Measurements from ENCODE around the gene IFT88.

IFT88 gene

DNA sequence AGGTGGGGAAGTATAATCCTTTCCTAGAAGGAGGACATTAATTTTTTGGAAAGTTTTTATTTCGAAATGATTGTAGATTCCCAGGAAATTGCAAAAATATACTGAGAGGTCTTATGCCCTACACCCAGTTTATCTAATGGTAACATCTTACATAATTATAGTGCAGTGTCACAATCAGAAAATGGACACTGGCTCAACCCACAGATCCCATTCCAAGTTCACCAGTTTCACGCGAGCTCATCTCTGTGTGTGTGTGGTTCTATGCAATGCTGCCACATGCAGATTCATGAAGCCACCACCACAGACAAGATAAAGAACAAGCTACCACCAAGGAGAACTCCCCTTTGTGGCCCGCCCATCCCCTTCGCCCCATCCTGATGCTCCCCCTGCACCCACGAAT, 160.9 kb downstream of the IFT88 start:
- TF ChIP-seq, protein P1, sequence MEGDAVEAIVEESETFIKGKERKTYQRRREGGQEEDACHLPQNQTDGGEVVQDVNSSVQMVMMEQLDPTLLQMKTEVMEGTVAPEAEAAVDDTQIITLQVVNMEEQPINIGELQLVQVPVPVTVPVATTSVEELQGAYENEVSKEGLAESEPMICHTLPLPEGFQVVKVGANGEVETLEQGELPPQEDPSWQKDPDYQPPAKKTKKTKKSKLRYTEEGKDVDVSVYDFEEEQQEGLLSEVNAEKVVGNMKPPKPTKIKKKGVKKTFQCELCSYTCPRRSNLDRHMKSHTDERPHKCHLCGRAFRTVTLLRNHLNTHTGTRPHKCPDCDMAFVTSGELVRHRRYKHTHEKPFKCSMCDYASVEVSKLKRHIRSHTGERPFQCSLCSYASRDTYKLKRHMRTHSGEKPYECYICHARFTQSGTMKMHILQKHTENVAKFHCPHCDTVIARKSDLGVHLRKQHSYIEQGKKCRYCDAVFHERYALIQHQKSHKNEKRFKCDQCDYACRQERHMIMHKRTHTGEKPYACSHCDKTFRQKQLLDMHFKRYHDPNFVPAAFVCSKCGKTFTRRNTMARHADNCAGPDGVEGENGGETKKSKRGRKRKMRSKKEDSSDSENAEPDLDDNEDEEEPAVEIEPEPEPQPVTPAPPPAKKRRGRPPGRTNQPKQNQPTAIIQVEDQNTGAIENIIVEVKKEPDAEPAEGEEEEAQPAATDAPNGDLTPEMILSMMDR (IDR thresholded peaks at IDR 0.05; ENCODE audit: borderline replicate concordance, insufficient read depth, low read depth, low read length), result no peak
- H3K4me3 ChIP-seq (ENCODE audit: low read depth, low read length), result no peak overlapping the region

DNA sequence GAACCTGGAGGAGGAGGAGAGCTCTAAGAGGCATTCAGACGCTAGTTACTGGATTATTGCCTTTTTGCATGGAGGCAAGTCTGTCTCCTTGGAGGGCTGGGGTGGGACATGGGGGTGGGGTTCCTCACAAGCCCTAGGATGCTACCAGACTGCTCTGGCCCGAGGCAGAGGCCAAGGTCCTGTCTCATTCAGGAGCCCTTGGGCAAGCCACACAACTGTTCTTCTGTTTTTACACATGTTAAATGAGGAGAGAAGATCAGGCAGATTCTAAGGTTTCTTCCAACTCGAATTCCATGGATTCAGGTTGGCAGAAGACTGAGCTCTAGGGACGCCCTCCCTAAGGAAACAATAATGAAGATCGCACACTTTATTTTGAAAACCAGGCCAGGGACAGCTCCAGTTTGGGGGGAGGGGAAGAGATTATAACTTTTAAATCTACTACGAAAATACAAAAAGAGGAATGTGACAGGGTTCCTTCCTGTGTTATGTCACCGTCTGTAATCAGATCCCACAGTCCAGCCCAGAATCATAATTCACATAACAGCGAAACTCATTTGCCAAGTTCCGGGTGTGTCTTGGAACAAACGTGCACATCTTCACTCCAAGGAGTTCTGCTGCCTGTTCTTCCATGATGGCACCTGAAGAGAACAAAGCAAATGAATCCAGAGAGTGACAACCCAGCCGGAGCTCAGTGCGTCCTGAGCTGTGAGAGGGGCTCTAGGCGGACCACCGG, 161.8 kb downstream of the IFT88 start:
- H3K4me3 ChIP-seq (ENCODE audit: low read depth, low read length), result no peak overlapping the region
- TF ChIP-seq, protein P1 (IDR thresholded peaks at IDR 0.05; ENCODE audit: borderline replicate concordance, insufficient read depth, low read depth, low read length), result no peak

DNA sequence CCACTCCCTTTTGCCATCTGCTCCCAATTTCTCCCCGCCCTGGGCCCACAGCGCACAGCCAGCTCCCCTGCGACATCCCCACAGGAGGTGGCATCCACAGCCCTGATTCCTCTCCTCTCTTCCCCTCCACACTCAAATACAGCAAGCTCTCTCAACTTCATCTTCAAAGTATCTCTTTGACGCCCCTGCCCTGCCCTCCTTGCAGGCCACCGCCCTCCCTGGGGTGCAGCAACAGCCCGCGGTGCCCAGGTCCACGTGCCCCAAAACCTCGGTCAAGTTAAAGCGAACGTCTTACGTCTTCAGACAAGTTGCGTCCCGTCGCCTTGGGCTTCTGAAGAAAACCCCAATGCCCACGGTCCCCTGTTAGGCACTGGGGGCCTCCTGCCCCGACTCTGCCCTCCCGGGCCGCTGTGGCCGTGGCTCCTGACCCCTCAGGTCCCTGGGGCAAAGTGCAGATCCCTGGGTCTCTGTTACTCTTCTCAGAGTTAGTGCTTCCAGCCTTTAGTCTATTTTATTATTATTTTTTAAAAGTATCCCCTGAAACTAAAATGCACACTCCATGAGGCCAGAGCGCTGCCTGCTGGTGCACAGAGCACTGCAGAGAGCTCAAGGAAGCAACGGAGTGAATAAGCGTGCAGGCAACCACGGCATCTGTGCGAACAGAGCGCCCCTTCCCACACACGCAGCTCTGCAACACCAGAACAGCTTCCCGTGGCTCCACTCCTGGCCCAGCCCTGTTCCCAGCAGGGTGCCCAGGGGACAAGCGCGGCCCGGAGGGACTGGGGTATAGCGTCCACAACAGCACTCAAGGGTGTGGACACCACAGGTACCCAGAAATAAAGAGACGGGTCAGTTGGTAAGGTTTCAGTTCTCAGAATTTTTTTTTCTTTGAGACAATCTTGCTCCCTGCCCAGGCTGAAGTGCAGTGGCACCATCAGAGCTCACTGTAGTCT, 163.0 kb downstream of the IFT88 start:
- no peak overlapping the region for H3K4me3 ChIP-seq (ENCODE audit: low read depth, low read length)
- TF ChIP-seq, protein P1 (IDR thresholded peaks at IDR 0.05; ENCODE audit: borderline replicate concordance, insufficient read depth, low read depth, low read length), result no peak

DNA sequence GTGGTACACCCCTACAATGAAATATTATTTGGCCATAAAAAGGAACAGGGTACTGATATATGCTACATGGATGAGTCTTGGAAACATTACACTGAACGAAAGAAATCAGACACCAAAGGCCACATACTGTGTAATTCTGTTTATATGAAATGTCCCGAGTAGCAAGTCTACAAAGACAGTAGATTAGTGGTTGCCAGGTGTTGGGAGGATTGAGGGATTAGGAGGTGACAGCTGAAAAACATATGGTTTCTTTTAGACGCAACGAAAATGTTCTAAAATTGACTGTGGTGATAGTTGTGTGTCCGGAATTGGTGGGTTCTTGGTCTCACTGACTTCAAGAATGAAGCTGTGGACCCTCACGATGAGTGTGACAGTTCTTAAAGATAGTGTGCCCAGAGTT, 171.7 kb downstream of the IFT88 start:
- no peak overlapping the region for H3K4me3 ChIP-seq (ENCODE audit: low read depth, low read length)
- TF ChIP-seq, protein P1 (IDR thresholded peaks at IDR 0.05; ENCODE audit: borderline replicate concordance, insufficient read depth, low read depth, low read length), result no peak

DNA sequence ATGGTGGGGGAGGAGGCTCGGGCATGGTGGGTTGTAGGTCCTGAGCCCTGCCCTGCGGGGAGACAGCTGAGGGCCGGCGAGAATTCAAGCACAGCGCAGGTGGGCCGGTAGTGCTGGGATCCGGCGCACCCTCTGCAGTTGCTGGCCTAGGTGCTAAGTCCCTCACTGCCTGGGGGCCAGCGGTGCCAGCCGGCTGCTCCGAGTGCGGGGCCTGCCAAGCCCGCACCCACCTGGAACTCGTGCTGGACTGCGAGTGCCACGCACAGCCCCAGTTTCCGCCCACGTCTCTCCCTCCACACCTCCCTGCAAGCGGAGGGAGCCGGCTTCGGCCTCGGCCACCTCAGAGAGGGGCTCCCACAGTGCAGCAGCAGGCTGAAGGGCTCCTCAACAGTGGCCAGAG, 173.1 kb downstream of the IFT88 start:
- no peak overlapping the region for H3K4me3 ChIP-seq (ENCODE audit: low read depth, low read length)
- TF ChIP-seq, protein P1 (IDR thresholded peaks at IDR 0.05; ENCODE audit: borderline replicate concordance, insufficient read depth, low read depth, low read length), result no peak

All from GM12875 (cell line).